Esophagus squamous epithelium (tissue), 4 donors: ENCODE data around the gene GNG2.

ENCODE experiments used
- CTCF ChIP-seq, 6 experiments: fragments of 450-650 bp in 4 of 6; fragments of 200-600 bp in 2 of 6; sonication (generic) in 2 of 6; IDR thresholded peaks; one replicate each; pipeline ENCODE4 v1.5.1; 2016 to 2019; ENCODE audit warnings: antibody characterized with exemption in 6 of 6, mild to moderate bottlenecking in 4 of 6, moderate library complexity in 4 of 6
- POLR2A ChIP-seq, 4 donors: fragments of 450-650 bp; IDR thresholded peaks; one replicate each; pipeline ENCODE4 v1.6.1; 2017; ENCODE audit warnings: antibody characterized with exemption in 4 of 4, mild to moderate bottlenecking in 4 of 4, moderate library complexity in 3 of 4

GRCh38 chr14:51929166-51929565 lies 68.8 kb downstream of the GNG2 start:
- TF ChIP-seq CTCF (IDR thresholded peaks at IDR 0.05) (no peak), POLR2A (IDR thresholded peaks at IDR 0.05) (no peak)
